GM21367 (cell line): ENCODE results near the gene TNNT1.
"Not testable (repeated sequence)": the region's sequence is repeated elsewhere in the genome, so short reads cannot be mapped to it uniquely, and the experiment has no call there.

ENCODE experiments used
- ATAC-seq: cut with Tn5 transposase; IDR thresholded peaks from one replicate; pipeline ENCODE4 v1.9.1; 2021; ENCODE audit not compliant: unreplicated experiment

Gene TNNT1

DNA sequence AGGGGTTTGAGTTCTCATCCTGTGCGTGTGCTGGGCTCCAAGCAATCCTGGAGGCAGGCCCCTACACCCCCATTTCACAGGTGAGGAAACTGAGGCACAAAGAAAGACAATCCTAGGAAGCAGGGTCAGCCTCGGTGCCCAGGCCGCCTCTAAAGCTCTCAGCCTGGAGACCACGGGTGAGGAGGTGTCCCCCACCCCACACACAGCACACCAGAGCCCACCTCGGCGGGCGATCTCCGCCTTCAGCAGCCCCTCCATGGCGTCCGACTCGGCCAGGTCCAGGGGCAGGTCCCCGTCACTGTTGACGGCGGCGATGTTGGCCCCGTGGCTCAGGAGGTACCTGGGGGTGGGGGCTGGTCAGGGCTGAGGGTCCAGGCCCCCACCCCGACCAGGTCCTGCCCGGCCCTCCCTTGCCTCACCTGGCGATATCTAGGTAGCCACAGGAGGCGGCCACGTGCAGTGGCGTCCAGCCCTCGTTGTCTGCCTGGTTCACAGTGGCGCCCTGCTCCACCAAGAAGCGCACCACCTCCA, 36.7 kb downstream of the TNNT1 start:
- ATAC-seq, result no peak

GRCh38 chr19:55111238-55111831, 37.7 kb downstream of the TNNT1 start:
- ATAC-seq, result no peak

- ATAC-seq, result no peak
Observed at GRCh38 chr19:55109527-55110291, 39.3 kb downstream of the TNNT1 start.

DNA sequence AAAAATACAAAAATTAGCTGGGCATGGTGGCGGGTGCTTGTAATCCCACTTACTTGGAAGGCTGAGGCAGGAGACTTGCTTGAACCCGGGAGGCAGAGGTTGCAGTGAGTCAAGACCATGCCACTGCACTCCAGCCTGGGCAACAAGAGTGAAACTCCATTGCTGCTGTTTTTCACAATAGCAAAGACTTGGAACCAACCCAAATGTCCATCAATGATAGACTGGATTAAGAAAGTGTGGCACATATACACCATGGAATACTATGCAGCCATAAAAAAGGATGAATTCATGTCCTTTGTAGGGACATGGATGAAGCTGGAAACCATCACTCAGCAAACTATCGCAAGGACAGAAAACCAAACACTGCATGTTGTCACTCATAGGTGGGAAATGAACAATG, 41.8 kb downstream of the TNNT1 start:
- not testable (repeated sequence) for ATAC-seq

- no peak for ATAC-seq
Observed at GRCh38 chr19:55106591-55106990, 42.4 kb downstream of the TNNT1 start.

DNA sequence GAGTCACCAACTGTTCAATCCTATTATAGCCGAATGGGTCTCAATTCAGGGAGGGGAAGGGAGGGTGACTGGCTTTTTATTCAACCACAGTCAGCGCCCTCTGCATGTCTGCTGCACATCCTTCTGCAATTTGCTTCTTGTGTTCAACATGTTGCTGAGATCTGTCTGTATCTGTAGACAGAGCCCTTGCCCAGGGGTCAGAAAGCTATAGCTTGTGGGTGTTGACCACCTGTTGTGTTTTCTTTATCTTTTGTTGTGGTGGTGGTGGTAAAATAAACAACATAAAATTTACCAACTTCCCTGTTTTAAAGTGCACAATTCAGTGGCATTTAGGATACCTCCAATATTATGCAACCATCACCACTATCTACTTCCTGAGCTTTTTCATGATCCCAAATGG, 43.8 kb downstream of the TNNT1 start:
- ATAC-seq, result no peak

DNA sequence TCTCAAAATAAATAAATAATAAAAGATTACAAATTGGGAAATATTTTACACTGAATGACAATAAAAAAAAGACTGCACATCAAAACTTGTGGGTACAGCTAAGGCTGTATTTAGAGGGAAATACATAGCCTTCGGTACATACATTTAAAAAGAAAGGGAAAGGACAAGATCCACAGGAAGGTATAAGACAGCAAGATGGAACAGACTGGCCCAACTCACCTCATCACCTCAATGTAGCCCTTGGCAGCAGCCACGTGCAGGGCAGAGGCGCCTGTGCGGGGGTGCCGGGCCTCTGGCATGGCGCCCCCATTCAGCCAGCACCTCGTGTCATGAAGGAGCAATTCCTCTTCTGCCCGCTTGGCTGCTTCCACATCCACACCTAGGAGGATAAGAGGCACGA, 45.8 kb downstream of the TNNT1 start:
- no peak for ATAC-seq

GRCh38 chr19:55101261-55101660, 47.7 kb downstream of the TNNT1 start:
- no peak for ATAC-seq

GRCh38 chr19:55099557-55100506, 49.2 kb downstream of the TNNT1 start:
- ATAC-seq, result no peak

DNA sequence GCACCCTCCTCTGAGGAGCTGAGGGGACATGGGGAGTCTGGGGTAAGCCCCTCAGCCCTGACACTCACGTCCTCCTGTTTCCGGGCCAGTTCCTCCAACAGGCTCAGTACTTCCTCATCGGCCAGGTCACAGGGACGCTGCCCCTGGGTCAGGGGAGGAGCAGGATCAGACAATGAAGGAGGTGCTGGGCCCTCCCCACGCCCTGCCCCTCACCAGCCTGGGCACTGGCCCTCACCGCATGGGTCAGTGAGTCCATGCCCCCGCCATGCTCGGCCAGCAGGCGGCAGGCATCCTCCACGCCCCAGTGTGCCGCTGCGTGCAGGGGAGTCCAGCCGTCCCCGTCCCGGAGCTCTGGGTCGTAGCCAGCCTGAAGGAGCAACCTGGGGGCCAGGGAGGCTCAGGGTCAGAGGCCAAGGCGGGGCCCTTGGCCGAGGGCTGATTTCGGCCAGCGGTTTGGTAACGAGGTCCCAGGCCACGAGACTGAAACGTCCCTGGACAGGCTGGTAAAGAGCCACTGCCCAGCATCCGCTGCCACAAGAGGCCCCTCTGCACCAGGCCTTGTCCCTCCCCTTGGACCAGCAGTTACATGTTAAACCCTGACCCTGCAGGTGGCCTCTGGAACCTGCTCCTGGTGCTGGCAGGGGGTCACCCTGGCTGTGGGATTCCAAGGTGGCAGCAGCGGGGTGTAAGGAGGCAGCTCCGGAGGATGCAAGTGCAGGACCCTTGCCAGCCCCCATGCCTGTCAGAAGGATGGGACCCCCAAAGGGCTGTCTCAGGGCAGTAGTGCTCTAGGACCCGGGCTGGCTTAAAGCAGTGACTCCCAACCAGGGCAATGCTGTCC, 50.1 kb downstream of the TNNT1 start:
- no peak for ATAC-seq

- ATAC-seq, result no peak
Observed at GRCh38 chr19:55097864-55098715, 50.9 kb downstream of the TNNT1 start.

DNA sequence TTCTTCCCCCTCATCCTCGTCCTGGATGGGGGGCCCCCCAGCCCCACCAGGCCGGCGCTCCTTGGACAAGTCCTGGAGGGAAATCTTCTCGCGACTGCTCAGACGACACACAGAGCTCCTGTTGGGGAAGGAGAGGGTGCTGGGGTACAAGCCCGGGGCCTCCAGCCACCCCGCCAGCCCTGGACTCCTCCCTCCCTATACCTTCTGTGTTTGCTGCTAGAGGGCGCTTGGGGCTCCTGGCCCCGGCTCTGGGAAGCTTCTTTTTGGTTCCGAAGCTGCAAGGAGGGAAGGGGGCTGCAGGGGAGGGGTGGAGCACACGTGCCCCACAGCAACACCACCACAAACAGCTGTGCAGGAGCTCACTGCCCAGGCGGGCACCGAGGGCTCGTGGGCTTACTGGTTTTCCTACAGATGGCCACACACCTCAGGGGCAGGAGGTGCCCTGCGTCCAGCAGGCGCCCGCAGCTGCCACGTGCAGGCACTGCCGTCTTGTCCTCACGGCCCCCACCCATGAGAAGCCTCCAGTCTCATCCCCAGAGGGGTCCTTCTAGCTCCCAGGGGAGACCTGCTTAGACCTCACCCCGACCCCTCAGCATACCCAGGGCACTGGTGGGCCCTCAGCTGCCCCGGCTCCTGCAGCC, 52.8 kb downstream of the TNNT1 start:
- no peak for ATAC-seq

- no peak for ATAC-seq
Observed at GRCh38 chr19:55095260-55096060, 53.5 kb downstream of the TNNT1 start.

DNA sequence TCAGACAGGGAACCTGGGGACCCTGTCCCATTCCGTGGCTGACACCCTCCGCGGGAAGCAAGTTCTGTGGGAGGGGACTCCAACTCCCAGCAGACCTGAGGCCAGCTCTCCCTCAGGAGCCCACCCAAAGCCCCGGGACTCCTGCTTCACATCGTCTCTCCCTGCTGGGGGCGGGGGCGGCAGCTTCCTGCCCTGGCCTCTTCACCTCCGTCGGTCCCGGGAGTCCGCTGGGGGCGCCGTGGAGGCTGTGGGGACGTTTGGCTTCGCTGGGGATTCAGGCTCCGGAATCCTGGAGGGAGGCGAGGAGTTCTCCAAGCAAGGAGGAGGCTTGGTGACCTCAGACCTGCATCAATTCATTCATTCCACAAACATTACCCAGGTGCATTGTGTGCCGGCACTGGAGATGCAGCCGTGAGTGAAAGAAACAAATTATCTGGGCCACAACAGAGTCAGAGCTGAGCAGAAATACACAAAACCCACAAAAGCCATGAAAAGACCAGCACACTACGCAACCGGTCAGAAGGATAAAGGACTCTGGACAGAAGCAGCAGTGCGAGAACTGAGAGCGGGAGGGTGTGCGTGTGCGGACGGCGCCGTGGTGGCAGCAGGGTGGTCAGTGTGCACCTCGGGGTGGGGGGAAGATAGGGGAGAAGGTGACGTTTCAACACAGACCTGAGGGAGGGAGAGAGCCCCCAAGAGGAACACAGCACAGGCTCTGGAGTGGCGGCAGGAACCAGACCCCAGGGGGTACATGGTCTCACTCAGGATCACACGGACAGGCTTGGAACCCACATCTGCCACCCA, 54.3 kb downstream of the TNNT1 start:
- no peak for ATAC-seq

DNA sequence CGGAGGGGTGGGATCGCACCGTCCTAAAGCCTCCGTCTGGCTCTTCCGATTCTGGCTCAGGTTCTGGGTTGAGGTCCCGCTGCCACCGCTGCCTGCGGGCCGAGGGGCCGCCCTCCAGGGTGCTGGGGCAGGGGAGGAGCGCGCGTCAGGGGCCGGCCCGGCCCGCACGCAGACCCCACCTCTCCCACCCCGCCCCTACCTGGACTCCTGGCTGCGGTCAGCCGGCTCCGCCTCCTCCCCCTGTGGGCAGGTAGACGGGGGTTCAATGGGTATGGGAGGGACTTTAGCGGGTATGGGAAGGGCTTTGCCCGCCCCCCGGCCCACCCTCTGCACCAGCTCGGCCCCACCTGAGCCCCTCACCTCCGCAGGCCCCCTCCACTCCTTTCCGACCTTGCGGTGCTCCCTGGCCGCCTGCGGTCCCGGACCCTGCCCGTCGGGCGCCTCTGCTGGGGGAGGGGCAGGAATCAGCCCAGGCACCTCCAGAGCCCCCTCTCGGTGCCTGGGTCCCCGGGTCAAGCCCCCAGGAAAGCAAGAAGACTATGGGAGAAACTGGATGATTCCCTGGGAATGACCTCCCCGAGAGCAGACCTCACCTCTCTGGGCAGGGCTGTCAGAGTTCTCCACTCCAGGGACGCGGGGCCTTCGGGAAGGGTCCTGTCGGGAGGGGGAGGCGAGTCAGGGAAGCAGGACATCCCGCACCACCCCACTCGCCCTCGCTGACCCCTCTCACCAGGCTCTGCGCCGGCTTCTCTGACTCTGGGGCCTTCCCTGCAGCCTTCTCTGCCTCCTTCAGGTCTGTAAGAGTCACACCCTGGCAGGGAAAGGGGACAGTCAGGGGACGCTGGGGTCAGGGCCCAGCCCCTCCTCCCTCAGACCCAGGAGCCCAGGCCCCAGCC, 56.3 kb downstream of the TNNT1 start:
- ATAC-seq, result no peak

- no peak for ATAC-seq
Observed at GRCh38 chr19:55091955-55092354, 57.1 kb downstream of the TNNT1 start.
